Effector CD8-positive, alpha-beta T cell (primary cell): ENCODE results near the gene BTD.

Experiments used
- DNase-seq: peaks from one replicate; lab custom pipeline; 2025; lab: John Stamatoyannopoulos, UW

The BTD gene

GRCh38 chr3:15636028-15636709 lies 34.6 kb downstream of the BTD start:
- DNase-seq, result no peak

DNA sequence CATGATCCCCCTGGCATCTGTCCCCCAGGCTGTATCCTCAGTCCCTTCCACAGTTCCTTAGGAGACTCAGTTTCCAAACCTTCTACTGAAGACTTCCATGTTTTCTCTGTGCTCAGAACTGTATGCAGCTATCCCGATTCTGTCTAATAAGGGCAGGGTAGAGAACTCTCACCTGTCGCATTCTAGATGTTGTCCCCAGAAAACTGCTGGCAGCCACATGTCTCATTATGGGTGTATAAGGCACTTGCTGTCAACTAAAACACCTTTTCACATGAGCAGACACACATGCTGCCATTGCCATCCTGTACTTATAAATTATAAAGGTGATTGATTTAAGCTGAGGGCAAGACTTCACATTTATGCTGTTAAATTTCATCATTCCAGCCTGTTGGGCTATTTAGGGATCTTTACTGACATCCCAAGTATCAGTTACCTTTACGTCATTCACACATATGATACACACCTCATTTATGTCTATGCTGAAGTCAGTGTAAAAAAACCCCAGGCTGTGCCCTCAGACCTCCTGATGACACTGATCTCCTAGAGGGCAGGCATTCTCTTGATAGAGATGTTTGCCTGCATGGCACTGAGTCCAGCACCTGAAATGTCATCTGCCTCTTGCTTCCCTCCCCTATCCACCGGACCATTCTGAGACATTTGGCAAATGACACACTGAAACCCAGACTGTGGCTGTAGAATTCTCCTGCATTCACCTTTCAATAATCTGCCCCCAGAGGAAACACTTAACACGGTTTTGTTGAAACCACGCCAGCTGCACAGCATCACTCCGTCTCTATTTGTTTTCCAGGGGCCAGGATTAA lies 35.8 kb downstream of the BTD start:
- no peak for DNase-seq

- no peak for DNase-seq
Measured at GRCh38 chr3:15638193-15638890, 36.8 kb downstream of the BTD start.

GRCh38 chr3:15638891-15639262 lies 37.3 kb downstream of the BTD start:
- no peak for DNase-seq

DNA sequence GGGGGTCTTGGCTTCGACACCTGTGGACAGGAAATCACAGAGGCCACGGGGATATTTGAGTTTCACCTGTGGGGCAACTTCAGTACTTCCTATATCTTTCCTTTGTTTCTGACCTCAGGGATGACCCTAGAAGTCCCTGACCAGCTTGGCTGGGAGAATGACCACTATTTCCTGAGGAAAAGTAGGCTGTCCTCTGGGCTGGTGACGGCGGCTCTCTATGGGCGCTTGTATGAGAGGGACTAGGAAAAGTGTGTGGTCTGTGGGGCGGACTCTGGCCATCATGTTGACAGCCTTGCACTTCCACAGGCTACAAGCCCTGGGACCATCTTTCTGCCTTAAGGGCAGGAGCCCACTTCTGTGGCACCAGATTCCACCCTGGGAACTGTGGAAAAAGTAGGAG lies 43.7 kb downstream of the BTD start:
- DNase-seq, result no peak

GRCh38 chr3:15645740-15646501 lies 44.4 kb downstream of the BTD start:
- no peak for DNase-seq

DNA sequence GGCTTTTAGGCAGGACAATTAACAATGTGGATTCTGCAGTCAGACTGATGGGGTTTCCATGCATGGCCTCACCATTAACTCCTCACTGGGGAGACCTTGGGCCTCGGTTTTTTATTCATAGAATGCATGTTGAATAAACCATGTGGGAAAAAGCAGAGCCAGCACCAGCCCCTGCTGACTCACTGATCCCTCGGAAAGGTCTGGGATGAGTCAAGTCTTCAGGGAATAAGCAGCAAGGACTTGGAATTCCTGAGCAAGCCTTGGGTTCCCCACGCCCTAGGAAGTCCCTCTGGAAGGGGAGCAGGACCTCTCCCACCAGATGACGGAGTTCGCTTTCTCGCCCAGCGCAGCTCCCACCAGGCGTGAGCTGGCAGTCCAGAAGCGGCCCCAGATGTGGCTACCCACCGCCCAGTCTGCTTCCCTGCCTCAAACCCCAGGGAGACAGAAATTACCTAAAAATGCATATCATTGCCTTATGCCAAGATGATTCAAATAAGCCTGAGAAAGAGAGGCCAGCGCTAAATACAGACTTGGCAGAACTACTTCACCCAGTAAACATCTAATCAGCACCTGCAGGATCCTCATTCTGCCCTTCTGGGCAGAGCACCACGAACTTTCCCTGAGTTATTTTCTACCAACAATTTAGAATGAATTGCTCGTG lies 45.4 kb downstream of the BTD start:
- DNase-seq, result no peak

- peak; percentile 6 for DNase-seq
Measured at GRCh38 chr3:15647611-15648167, 46.1 kb downstream of the BTD start.

- DNase-seq, result no peak
Measured at GRCh38 chr3:15649341-15649740, 47.8 kb downstream of the BTD start.

- DNase-seq, result no peak
Measured at GRCh38 chr3:15649858-15650257, 48.3 kb downstream of the BTD start.

GRCh38 chr3:15651396-15651795 lies 49.9 kb downstream of the BTD start:
- no peak for DNase-seq

DNA sequence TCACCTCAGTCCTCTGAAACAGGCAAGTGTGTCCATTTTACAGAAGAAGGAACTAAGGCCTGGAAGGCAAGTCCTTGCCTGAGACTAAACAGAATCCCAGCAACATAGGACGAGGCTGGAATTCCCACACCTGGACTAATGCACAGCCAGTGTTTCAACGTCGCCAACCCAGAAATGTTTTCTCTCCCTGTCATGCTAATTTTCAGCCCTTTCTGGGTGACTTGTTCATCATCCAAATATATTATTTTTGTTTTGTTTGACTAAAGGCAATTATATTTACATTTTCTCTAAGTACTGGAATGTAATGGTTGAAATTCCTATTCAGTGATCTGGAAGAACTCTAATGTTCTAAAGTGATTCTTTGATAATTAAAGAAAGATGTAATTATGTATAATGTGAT lies 51.8 kb downstream of the BTD start:
- no peak for DNase-seq

- no peak for DNase-seq
Measured at GRCh38 chr3:15654127-15654526, 52.6 kb downstream of the BTD start.

DNA sequence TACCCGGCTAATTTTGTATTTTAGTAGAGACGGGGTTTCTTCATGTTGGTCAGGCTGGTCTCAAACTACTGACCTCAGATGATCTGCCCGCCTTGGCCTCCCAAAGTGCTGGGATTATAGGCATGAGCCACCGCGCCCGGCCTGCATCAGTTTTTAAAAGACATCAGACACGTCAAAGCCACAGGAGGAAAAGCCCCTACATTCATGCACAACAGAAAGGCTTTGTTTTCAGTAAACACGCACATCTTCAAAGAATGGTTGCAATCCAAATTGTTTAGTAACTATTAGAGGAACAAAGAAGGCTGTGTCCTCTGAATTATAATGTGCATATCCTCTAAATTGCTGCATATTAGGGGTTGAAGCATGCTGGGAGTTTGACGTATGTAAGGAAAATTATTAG lies 53.3 kb downstream of the BTD start:
- no peak for DNase-seq

- DNase-seq, result no peak
Measured at GRCh38 chr3:15656342-15656741, 54.8 kb downstream of the BTD start.

GRCh38 chr3:15657016-15657415 lies 55.5 kb downstream of the BTD start:
- DNase-seq, result no peak

- no peak for DNase-seq
Measured at GRCh38 chr3:15659254-15659975, 57.9 kb downstream of the BTD start.

GRCh38 chr3:15660055-15660935 lies 58.8 kb downstream of the BTD start:
- DNase-seq, result no peak

GRCh38 chr3:15664144-15664543 lies 62.6 kb downstream of the BTD start:
- no peak for DNase-seq
